HS-5 (cell line): Measurements from ENCODE around the gene FAM110D.

Experiments used
- DNase-seq: peaks from one replicate; pipeline ENCODE4 v3.0.0-alpha.2; 2012; ENCODE audit warnings: low read depth

FAM110D gene

DNA sequence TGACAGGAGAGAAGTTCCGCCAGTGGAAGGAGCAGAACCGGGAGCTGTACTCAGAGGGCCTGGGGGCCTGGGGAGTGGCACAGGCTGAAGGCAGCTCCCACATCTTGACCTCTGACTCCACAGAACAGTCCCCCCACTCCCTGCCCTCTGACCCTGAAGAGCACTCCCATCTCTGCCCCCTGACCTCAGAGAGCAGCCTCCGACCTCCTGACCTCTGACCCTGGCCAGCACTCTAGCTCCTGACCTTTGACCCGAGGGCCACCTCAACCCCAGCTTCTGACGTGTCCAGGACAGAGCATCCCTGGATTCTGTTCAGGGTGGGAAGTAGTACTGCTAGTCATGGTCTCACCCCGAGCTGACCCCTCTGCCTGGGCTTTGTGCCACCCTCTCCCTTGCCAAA lies 30.5 kb downstream of the FAM110D start:
- no peak for DNase-seq

DNA sequence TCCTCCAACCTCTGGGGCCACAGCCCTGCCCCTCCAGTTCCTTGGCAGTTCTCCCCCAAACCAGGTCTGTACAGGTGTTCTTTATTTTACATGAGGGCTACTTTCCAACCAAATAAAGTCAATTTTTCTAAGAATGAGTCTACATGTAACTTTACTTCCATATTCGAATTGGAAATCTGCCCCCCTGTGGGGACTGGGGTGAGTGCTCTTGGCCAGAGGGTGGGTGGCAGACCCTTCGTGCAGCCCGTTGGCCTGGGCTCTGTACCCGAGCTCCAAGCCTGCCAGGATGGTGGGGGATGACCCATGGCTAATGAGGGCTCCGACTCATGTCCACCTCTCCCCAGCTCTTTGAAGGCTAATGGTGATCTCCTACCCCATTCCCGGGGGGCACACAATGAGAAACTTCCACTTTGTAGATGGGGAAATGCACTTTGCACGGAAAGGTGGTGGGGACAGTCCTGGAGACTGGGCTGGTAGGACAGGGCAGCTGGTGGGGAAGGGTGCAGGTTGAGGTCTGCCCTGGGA lies 30.9 kb downstream of the FAM110D start:
- DNase-seq: no peak

DNA sequence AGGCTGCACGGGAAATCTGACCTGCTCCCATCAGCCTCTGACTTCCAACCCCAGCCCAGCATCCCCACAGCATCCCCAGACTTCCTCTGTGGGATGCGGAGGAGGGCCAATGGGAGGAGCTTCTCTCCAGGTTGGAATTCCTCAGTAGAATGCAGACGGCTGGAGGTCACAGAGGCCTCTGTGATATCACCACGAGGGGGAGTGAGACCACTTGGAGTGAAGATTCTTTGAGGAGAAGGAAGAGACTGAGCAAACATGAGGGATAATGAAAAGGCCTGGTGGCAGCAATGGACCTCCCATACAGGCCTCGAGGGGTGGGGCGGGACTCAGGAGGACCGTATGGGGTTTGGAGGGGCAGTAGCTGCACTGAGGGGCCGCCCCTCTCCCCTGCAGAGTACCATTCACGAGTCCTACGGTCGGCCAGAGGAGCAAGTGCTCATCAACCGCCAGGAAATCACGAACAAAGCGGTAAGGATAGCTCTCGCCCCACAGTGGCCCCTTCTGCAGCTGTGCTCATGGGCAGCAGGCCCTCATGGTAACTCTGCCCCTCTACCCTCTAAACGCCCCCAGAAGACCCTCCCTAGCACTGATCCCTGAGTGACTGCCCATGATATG lies 31.6 kb downstream of the FAM110D start, which contains the start of gene CATSPER4:
Gene CATSPER4 (plus strand): TSS at position 230 of the 615 bp plus-strand sequence. CDS start 26 bp downstream, at position 256.
- DNase-seq: no peak

DNA sequence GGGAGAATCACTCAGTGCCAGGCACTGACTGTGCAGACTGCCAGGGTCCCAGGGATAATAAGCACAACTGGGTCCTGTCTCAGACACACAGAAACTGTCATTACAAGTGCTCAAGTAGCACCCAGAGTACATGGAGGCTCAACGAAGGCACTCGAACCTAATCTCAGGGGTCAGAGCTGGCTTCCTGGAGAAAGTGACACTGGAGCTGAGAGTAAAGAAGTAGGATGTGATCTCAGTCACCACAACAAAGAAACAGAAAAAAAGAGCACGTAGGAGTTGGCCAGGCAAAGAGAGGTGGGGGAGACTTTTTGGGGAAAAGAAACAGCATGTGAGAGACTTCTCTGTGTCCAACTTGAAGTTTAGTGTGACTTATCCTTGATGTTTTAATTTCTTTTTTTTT lies 32.9 kb downstream of the FAM110D start:
- DNase-seq: no peak

DNA sequence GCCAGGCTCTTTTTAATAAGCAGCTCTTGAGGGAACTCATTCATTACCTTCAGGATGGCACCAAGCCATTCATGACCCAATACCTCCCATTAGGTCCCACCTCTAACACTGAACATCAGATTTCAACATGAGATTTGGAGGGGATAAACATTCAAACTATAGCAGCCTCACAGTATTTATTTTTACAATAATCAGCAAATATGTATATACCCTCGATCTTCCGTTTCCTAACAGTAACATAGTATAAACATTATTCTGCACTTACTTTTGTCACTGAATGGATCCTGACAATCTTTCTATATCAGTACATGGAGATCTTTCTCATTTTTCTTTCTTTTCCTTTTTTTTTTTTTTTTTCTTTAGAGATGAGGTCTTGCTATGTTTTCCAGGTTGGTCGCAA lies 36.9 kb downstream of the FAM110D start:
- no peak for DNase-seq

DNA sequence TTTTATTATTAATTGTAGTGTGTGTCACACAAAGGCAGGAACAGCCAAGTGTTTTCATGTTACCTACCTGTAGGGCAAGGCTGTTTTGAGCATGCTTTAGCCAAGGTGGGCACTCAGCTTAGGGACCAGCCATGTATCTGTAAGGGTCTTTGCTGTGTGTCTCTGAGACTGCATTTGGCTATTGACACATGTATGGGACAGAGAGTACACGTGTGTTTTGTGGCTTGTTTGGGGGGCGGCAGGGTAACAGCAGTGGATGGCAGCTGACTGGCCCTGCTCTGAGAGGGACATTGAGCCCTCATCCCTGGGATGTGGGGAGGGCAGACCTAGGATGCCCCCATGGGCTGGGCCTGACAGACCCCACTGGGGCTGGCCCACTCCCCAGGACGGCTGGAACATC lies 38.4 kb downstream of the FAM110D start:
- DNase-seq: no peak

DNA sequence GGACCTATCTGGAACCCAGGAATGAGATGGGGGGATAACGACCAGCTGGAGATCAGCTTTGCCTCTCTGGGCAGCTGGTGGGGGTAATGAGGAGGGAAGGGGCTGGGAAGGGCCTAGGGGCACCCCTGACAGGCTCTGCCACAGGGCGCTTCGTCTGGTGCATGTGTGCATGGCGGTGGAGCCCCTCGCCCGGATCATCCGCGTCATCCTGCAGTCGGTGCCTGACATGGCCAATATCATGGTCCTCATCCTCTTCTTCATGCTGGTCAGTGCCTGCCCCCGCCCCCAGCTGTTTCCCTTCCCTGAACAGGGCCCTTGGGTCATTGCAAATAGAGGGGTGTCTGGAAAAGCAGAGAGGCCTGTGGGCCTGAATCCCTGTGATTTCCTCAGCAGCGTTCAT lies 38.9 kb downstream of the FAM110D start:
- DNase-seq: no peak

DNA sequence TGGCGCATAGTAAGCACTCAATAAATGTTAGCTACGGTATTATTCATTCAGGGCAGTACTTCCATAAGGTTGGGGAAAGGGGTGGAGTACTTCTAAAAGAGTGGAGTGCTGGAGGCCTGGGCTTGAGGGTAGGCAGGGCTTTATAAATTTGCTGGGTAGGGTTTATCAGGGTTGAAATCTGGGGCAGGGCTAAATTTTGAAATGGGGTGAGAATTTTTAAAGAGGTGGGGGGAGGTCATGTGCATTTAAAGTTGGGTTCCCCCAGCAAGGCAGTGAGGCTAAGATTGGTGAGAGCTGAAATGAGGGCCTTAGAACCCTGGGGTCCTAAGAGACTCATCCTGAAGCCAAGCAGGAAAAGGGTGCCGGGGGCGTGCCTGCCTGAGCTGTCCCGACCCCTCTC lies 41.5 kb downstream of the FAM110D start:
- no peak for DNase-seq

DNA sequence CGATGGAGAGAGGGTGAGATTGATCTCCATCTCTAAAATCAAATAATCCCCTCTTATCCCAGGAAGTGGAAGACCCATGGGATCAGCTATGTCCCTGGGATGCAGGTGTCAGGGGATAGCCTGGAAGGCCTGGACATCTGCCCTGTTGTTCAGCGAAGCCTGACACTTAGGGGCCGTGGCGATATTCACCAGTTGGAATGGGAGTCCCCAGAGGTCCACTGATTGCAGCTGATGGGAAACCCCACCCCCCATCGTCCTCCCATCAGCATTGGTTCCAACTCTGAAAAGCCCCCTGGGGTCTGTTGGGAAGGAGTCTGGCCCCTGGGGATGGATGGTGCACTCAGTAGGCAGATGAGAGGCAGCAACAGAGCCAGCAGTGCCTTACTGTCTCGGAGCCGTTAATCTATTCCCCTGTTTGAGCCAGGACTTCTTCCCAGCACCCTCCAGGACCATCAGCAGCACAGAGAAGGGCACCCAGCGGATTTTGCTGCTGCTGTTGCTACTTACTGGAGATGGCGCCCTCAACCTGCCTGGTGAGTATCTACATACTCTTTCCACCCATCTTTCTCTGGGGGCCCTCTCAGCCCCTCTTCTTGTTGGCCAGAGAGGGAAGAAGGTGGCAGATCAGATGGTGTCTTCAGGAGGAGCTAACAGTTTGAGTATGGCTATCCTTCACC lies 44.9 kb downstream of the FAM110D start:
- no peak for DNase-seq

DNA sequence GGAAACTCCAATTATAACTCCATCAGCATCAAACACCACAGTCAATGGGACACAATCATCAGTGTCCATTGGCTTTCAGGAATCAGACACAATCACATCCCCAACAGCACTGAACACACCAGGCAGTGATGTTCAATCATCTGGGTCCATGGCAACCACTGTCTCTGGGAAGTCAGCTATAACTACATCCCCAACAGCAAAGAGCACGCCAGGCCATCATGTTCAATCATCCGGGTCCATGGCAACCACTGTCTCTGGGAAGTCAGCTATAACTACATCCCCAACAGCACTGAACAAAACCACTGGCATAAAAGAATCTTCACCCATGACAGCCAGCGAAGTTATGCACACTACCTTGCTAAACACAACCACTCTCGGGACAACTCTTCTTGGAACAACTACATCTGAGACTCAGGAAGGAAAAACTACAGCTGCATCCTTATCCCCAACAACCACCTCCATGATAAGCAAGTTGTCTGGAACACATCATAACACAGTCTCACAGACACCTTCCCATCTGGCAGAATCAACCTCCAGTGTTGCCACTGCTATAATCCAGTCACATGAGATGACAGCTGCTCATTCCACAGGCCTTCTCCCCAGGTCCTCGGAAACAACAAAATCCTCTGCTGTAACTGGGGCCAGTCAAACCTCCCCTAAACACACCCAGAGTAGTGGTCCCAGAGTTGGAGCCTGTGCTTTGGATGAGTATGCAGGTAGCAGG lies 51.4 kb downstream of the FAM110D start:
- no peak for DNase-seq

DNA sequence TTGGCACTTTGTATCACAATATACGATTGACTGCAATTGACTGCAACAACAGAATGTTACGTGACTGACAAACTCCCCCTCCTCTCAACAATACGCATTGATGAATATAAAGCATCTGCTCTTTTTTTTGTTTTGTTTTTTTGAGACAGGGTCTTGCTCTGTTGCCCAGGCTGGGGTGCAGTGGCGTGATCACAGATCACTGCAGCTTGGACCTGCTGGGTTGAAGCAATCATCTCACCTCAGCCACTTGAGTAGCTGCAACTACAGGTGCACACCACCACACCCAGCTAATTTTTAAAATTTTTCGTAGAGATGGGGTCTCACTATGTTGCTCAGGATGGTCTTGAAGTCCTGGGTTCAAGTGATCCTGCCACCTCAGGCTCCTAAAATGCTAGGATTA lies 53.8 kb downstream of the FAM110D start:
- no peak for DNase-seq

DNA sequence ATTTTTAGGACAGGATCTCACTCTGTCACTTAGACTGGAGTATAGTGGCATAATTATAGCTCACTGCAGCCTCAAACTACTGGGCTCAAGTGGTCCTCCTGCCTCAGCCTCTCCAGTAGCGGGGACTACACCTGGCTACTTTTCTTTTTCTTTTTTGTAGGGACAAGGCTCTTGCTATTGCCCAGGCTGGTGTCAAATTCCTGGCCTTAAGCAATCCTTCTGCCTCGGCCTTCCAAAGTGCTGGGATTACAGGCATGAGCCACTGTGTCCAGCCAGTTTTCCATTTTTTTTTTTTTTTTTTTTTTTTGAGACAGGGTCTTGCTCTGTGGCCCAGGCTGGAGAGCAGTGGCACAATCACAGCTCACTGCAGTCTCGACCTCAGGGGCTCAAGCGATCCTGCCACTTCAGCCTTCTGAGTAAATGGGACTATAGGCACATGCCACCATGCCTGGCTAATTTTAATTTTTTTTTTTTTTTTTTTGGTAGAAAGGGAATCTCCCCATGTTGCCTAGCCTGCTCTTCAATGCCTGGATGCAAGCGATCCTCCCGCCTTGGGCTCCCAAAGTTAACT lies 54.5 kb downstream of the FAM110D start:
- no peak for DNase-seq
